Natural killer cell (primary cell): Measurements from ENCODE around the gene PIK3CA. TPM values are rescaled to one million over a fixed set of nuclear protein-coding genes. Genes with fewer than 3 reads are reported as not detected.
"Not testable (repeated sequence)": the region's sequence is repeated elsewhere in the genome, so short reads cannot be mapped to it uniquely, and the experiment has no call there.

Experiments
- ATAC-seq, 3 donors: fragments of 150-1000 bp in 2 of 3; fragments of 200-7000 bp in 1 of 3; cut with Tn5 transposase; 1 replicate in 1 of 3; 2 replicates in 2 of 3; pipeline ENCODE4 v1.10.0; 2021; ENCODE audit warnings: mild to moderate bottlenecking in 2 of 3, moderate library complexity in 2 of 3
- DNase-seq, 2 donors: peaks; one replicate each; pipeline versions ENCODE4 v3.0.0 to v3.0.0-alpha.2; 2013 to 2021; ENCODE audit warnings: mixed read lengths in 1 of 2
- H3K27ac ChIP-seq: one replicate; pipeline ENCODE4 v1.5.1; 2013; ENCODE audit warnings: mild to moderate bottlenecking, low read length
- H3K27me3 ChIP-seq: one replicate; pipeline ENCODE4 v1.6.1; 2013; ENCODE audit warnings: low read length; ENCODE audit not compliant: control insufficient read depth, insufficient read depth
- H3K36me3 ChIP-seq: one replicate; pipeline ENCODE4 v1.6.1; 2013; ENCODE audit warnings: low read length; ENCODE audit not compliant: control insufficient read depth, insufficient read depth
- H3K4me1 ChIP-seq: one replicate; pipeline ENCODE4 v1.6.1; 2013; ENCODE audit warnings: low read length; ENCODE audit not compliant: control insufficient read depth, insufficient read depth
- H3K4me3 ChIP-seq: one replicate; pipeline ENCODE4 v1.5.1; 2013; ENCODE audit warnings: low read length
- H3K9me3 ChIP-seq: one replicate; pipeline ENCODE4 v1.6.1; 2013; ENCODE audit warnings: low read length; ENCODE audit not compliant: control insufficient read depth, insufficient read depth
- H3K27ac Mint-ChIP-seq, 2 donors: one replicate each; pipeline ENCODE4 v1.8.0; 2022; ENCODE audit warnings: mild to moderate bottlenecking in 2 of 2, mixed read lengths in 2 of 2, moderate library complexity in 1 of 2
- H3K27me3 Mint-ChIP-seq, 2 donors: one replicate each; pipeline ENCODE4 v1.8.0; 2022; ENCODE audit warnings: low read depth in 2 of 2, mixed read lengths in 2 of 2
- H3K36me3 Mint-ChIP-seq: one replicate; pipeline ENCODE4 v1.8.0; 2022; ENCODE audit warnings: mixed read lengths
- H3K4me1 Mint-ChIP-seq, 2 donors: one replicate each; pipeline ENCODE4 v1.8.0; 2022; ENCODE audit warnings: mixed read lengths in 2 of 2
- H3K4me3 Mint-ChIP-seq: one replicate; pipeline ENCODE4 v1.8.0; 2022; ENCODE audit warnings: mild to moderate bottlenecking, moderate library complexity, mixed read lengths
- H3K9me3 Mint-ChIP-seq, 2 donors: one replicate each; pipeline ENCODE4 v1.8.0; 2022; ENCODE audit warnings: mixed read lengths in 2 of 2
- CTCF ChIP-seq: fragments of 200-600 bp; IDR thresholded peaks from one replicate; pipeline ENCODE4 v1.8.0; 2022; ENCODE audit warnings: antibody characterized with exemption
- WGBS: methylation state at CpG from one replicate; pipeline ENCODE4 v1.1.7; 2013; ENCODE audit warnings: missing lambda C conversion rate; ENCODE audit not compliant: insufficient coverage; 5-methylcytosine and 5-hydroxymethylcytosine counted together
- intact Hi-C: fragments of 100-400 bp; cut with micrococcal nuclease; formaldehyde crosslinking; loops from one replicate; pipeline ENCODE4 v1.14.2; 2022
- total RNA-seq, 4 donors: library from RNA; stranded (reverse); fragments of 120-200 nt in 1 of 4; gene quantifications; one replicate each; pipeline versions ENCODE4 v1.2.3 to v1.2.4, GENCODE V29; 2013 to 2022

Gene PIK3CA
- total RNA-seq, 3 donors from 2014 or later (not counting 1 experiment from before 2014, with no cell fraction given): 37.1 to 40.9 (median 40.2) TPM

DNA sequence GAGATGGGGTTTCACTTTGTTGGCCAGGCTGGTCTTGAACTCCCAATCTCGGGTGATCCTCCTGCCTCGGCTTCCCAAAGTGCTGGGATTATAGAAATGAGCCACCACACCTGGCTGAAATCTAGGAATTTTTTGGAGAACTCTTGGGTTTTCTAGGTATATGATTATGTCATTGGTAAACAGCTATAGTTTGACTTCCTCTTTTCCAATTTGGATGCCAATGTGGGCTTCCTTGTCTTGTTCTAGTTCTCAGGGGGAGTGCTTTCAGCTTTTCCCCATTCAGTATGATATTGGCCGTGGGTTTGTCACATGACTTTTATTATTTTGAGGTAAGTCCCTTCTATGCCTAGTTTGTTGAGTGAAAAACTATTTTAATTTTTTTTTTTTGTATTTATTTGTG lies 84.9 kb downstream of the PIK3CA start:
- Mint-ChIP-seq H3K9me3 (no peaks in the 10 kb centered on the region), H3K27ac (no peak overlapping the region), H3K27me3 (no peaks in the 10 kb centered on the region), H3K4me3 (no peak overlapping the region), H3K36me3 (peaks cover 25% of the 10 kb centered on the region), H3K4me1 (no peaks in the 10 kb centered on the region)
- no peak for ATAC-seq
- no peak for TF ChIP-seq CTCF
- Histone ChIP-seq H3K36me3 (peaks cover 33% of the 10 kb centered on the region), H3K4me1 (no peaks in the 10 kb centered on the region), H3K27ac (no peak overlapping the region), H3K9me3 (no peaks in the 10 kb centered on the region), H3K4me3 (no peak overlapping the region), H3K27me3 (no peaks in the 10 kb centered on the region)
- DNase-seq: no peak
- WGBS: 100% methylated on average over 3 of the region's 3 CpGs
- intact Hi-C loops: no loop called here

GRCh38 chr3:179234199-179234598 lies 86.0 kb downstream of the PIK3CA start:
- DNase-seq: no peak
- no peaks in the 10 kb centered on the region for H3K27me3 ChIP-seq
- Mint-ChIP-seq H3K36me3 (peaks cover 25% of the 10 kb centered on the region), H3K27me3 (no peaks in the 10 kb centered on the region), H3K4me1 (no peaks in the 10 kb centered on the region), H3K9me3 (no peaks in the 10 kb centered on the region), H3K4me3 (no peak overlapping the region), H3K27ac (no peak overlapping the region)
- no peak overlapping the region for H3K27ac ChIP-seq
- WGBS: 100% methylated on average over 1 of the region's 4 CpGs
- intact Hi-C loops: no loop called here
- H3K4me3 ChIP-seq: no peak overlapping the region
- ATAC-seq: no peak
- TF ChIP-seq CTCF: no peak
- peaks cover 30% of the 10 kb centered on the region for H3K36me3 ChIP-seq
- no peaks in the 10 kb centered on the region for H3K4me1 ChIP-seq
- no peaks in the 10 kb centered on the region for H3K9me3 ChIP-seq

DNA sequence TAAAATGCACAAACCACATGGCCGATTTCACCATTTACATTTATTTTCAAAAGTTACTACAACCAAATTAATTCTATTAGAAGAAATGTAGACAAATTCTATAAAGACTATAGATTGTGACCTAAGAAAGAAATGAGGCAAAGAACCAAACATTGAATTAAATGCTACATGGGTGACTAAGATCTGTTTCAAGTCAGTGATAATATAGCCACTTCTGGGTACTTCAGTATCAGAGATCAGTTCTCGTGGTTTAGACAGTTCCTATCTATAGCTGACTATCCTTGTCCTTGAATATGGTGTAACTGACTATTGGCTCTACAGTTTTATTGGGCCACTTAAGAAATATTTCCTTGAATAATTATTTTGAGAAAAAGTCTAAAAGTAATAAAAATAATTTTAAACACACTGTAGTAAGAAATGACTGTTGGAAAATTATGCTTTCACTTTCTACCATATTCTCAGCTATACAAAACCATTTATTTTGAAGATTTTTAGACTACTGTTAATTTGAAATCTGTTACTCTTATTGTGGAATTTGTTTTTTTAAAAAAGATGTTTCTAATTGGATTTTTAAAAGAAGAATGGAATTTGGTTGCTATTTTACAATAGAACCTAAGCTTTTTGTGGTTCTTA lies 88.6 kb downstream of the PIK3CA start:
- intact Hi-C loops: no loop called here
- Histone ChIP-seq H3K9me3 (no peaks in the 10 kb centered on the region), H3K4me1 (no peaks in the 10 kb centered on the region), H3K27ac (no peak overlapping the region), H3K4me3 (no peak overlapping the region), H3K27me3 (no peaks in the 10 kb centered on the region), H3K36me3 (peaks cover 16% of the 10 kb centered on the region)
- DNase-seq (no peak), ATAC-seq (no peak)
- no peak overlapping the region for H3K4me3 Mint-ChIP-seq
- no peaks in the 10 kb centered on the region for H3K27me3 Mint-ChIP-seq
- no peak overlapping the region for H3K27ac Mint-ChIP-seq
- no peak for TF ChIP-seq CTCF
- H3K9me3 Mint-ChIP-seq: no peaks in the 10 kb centered on the region
- H3K4me1 Mint-ChIP-seq: no peaks in the 10 kb centered on the region
- 60% methylated on average over 1 of the region's 2 CpGs for WGBS
- peaks cover 17% of the 10 kb centered on the region for H3K36me3 Mint-ChIP-seq

- intact Hi-C loops, H3K27ac ChIP-seq, H3K4me1 Mint-ChIP-seq, H3K36me3 Mint-ChIP-seq, H3K4me3 Mint-ChIP-seq, H3K9me3 Mint-ChIP-seq, DNase-seq, H3K36me3 ChIP-seq, H3K27me3 Mint-ChIP-seq, H3K9me3 ChIP-seq, H3K4me1 ChIP-seq, ATAC-seq, H3K4me3 ChIP-seq, H3K27ac Mint-ChIP-seq, H3K27me3 ChIP-seq: not testable (repeated sequence)
- WGBS: 40% methylated on average over 1 of the region's 1 CpG
These were observed 92.1 kb downstream of the PIK3CA start for GRCh38 chr3:179240299-179240698.

- WGBS: 88% methylated on average over 1 of the region's 2 CpGs
- H3K4me1 Mint-ChIP-seq, intact Hi-C loops, H3K4me3 Mint-ChIP-seq, H3K4me1 ChIP-seq, ATAC-seq, H3K36me3 ChIP-seq, H3K27ac Mint-ChIP-seq, H3K9me3 ChIP-seq, H3K4me3 ChIP-seq, H3K27me3 ChIP-seq, H3K27ac ChIP-seq, H3K27me3 Mint-ChIP-seq, DNase-seq, H3K36me3 Mint-ChIP-seq, H3K9me3 Mint-ChIP-seq: not testable (repeated sequence)
These were observed 94.7 kb downstream of the PIK3CA start for GRCh38 chr3:179242859-179243258.
